HG02588 (cell line): ENCODE data around the gene SIN3A.
"Not testable (repeated sequence)": the region's sequence is repeated elsewhere in the genome, so short reads cannot be mapped to it uniquely, and the experiment has no call there.

Experiments
- ATAC-seq: cut with Tn5 transposase; IDR thresholded peaks from one replicate; pipeline ENCODE4 v1.9.1; 2021; ENCODE audit warnings: mild to moderate bottlenecking, moderate library complexity; ENCODE audit not compliant: unreplicated experiment

The SIN3A gene

GRCh38 chr15:75358771-75359536 lies 92.5 kb downstream of the SIN3A start:
- no peak for ATAC-seq

DNA sequence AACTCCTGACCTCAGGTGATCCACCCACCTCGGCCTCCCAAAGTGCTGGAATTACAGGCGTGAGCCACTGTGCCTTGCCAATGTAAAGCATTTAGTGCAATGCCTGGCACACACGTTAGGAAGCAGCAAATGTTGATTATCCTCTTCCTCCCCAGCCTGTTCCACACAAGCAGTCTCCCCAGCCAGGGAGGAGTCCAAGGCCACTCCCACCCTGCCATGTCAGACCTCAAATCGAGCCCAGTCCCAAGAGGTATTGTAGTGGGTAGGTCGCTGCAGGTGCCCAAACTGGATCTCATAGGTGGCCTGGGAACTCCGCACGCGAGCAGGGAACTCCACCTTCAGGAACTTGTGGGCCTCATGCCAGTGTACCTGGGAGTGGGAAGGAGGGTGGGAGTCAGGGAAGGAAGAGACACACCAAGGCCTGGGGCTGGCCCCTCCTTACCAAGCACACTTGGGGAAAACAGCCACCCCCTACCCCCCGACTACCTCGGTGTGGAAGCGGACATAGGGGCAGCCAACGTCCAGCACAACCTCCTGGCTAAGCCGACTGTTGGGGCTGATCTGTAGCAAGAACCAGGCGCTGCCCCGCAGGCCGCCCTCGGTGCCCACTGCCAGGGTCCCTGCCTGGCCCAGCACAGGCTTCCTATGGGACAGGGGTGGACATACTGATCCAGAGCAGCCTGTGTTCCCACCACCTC lies 93.4 kb downstream of the SIN3A start:
- ATAC-seq: no peak

GRCh38 chr15:75356517-75356916 lies 95.0 kb downstream of the SIN3A start:
- ATAC-seq: no peak

GRCh38 chr15:75356006-75356405 lies 95.5 kb downstream of the SIN3A start:
- no peak for ATAC-seq

GRCh38 chr15:75355369-75355768 lies 96.1 kb downstream of the SIN3A start:
- no peak for ATAC-seq

DNA sequence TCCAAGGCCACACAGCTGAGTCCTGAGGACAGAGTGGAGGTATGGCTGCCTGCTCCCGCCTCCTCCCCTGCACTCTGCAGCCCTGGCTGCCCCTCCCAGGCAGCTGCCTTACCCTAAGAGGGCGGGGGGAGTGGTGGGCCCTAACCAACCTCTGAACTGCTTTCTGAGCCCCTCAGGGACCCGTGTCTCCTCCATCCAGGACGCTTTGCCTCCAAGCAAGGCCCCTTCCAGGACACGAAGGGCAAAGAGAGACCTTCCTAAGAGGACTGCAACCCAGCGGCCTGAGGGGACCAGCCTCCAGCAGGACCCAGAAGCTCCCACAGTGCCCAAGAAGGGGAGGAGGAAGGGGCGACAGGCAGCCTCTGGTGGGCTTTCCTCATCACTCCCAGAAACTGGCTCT lies 97.0 kb downstream of the SIN3A start:
- ATAC-seq: no peak

- no peak for ATAC-seq
Measured at GRCh38 chr15:75353604-75354003, 97.9 kb downstream of the SIN3A start.

- ATAC-seq: no peak
Measured at GRCh38 chr15:75352186-75353080, 99.1 kb downstream of the SIN3A start.

DNA sequence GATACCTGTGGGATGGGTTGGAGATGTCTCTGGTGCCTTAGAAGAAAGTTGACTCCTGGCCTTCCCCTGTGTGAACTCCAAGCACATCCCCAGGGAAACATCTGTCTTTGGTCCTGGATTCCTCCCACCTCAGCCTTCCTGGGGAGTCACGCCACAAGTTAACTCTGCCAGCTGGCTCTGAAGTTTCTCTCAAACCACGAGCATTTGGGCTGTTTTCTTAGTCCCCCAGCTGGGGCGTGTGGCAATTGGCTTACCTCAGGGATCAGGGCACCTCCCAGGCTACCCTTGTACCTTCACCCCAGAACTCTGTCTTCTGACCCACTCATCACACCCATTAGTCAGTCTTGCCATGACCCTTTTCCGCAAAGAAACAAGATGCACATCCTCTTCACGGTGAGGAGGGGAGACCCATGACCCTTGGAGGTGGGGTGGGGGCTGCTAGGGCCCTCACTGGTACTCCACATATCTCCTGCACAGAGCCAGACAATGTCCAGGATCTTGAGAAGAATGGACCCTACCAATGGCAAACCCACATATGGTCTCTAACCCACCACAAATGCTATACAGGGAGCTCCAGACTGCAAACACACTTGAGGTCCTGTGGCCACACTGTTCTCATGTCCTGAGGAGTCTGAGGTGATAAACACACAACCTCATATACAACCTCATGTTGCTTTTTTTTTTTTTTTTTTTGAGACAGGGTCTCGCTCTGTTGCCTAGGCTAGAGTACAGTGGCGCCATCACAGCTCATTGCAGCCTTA lies 100.7 kb downstream of the SIN3A start:
- ATAC-seq: no peak

- ATAC-seq: no peak
Measured at GRCh38 chr15:75349851-75350588, 101.5 kb downstream of the SIN3A start.

GRCh38 chr15:75349351-75349669 lies 102.2 kb downstream of the SIN3A start:
- not testable (repeated sequence) for ATAC-seq

GRCh38 chr15:75348562-75349350 lies 102.7 kb downstream of the SIN3A start:
- no peak for ATAC-seq

DNA sequence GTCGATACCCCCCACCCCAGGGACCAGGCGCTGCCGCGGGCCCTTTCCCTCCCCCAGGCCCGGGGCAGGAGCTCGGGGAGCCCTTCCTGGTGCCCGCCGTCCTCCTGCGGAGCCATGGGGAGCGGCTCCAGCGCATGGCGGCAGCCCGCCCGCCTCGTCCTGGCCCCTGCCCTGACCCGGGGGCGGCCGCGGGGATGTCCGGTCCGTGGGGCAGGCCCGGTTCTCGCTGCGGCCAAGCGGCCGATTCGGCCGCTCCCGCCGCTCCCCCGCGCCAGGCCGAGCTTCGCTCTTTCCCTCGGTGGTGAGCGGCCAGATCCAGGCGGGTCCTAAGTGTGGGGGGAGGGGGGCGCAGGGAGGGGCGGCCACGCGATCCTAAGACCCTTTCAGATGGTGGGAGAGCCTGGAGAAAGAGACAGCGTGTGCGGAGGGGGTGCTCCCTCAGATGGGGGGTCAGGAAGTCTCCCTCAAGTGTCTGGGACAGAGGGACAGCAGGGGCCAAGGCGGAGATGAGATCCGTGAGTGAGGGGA lies 103.4 kb downstream of the SIN3A start:
- ATAC-seq: no peak

DNA sequence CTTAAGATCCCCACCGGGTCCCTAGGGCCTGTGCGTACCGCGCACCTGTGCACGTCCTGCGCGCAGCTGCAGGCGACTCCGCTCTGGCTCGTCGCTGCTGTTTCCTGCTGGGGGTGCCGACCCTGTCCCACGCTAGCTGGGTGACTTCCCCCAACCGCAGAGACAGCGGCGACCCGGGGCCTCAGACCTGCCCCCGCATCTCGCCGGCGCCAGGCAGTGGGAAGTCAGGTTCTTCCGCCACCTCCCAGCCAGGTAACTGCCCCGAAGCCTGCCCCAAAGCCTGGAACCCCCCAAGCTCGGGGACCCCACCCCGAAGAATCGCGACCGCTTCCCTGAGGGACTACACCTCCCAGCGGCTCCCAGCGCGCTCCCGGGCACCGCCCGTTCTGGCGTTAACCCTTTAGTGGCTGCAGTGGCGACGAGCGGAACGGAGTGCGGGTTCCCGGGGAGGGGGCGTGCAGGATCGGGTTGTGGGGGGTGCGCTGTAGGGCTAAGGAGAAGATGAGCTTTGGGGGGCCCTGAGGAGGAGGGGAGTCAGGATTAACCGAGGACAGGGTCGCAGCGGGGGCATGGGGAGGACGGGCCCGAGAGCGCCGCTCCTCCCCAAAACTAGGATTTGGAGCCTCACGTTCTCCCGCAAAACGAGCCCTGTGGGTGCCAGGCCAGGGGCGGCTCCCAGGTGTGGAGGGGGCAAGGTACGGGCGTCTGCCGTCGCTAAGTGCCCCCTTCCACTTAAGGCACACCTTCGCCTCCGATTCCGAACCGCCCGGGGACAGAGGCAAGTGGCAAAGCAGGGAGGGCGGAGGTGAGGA lies 104.1 kb downstream of the SIN3A start:
- peak; percentile 59 for ATAC-seq

DNA sequence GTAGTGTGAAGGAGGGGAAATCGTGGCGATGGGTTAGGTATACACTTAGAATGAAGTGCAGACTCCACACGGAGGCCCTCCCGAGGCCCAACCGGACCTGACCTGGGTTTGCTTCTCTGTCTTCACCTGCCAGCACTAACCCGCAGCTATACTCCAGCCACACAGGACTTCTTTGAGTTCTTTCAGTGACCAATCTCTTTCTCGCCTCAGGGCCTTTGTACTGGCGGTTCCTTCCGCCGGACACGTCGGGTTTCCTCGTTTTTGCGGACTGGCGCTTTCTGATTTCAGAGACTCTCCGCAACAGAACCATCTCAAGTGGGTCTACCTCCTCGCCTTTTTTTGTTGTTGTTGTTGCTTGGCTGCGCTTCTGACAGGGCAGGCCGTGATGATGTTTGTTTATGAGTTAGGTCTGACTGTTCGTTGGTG lies 104.7 kb downstream of the SIN3A start, which contains the start of gene NEIL1:
NEIL1 (plus strand) TSS at position 244 of the 426 bp plus-strand sequence. CDS start 1,867 bp downstream, outside the sequence.
- no peak for ATAC-seq

GRCh38 chr15:75343953-75344352 lies 107.5 kb downstream of the SIN3A start:
- not testable (repeated sequence) for ATAC-seq

DNA sequence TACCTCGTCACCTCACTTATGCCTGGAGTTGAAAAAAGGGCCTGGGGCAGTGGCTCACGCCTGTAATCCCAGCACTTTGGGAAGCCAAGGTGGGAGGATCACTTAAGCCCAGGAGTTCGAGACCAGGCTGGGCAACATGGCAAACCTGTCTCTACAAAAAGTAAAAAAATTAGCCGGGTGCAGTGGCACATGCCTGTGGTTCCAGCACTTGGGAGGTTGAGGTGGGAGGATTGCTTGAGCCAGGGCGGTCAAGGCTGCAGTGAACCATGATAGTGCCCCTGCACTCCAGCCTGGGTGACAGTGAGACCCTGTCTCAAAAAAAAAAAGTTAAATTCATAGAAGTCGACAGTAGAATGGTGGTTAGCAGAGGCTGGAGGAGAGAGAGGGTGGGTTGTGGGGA lies 109.3 kb downstream of the SIN3A start:
- ATAC-seq: no peak
